GM21717 (cell line): Measurements from ENCODE around the gene PANK3.
"Not testable (repeated sequence)": the region's sequence is repeated elsewhere in the genome, so short reads cannot be mapped to it uniquely, and the experiment has no call there.

Experiments used
- ATAC-seq: cut with Tn5 transposase; IDR thresholded peaks from one replicate; pipeline ENCODE4 v1.9.1; 2021; ENCODE audit warnings: mild to moderate bottlenecking, moderate library complexity; ENCODE audit not compliant: unreplicated experiment

PANK3 gene

GRCh38 chr5:168553377-168554130 is 25.6 kb downstream of the PANK3 start:
- ATAC-seq = no peak

GRCh38 chr5:168552146-168552545 is 27.0 kb downstream of the PANK3 start:
- ATAC-seq = no peak

GRCh38 chr5:168550656-168551055 is 28.5 kb downstream of the PANK3 start:
- no peak for ATAC-seq

GRCh38 chr5:168549554-168549953 is 29.6 kb downstream of the PANK3 start:
- ATAC-seq = no peak

- no peak for ATAC-seq
These were observed 42.0 kb downstream of the PANK3 start for GRCh38 chr5:168537176-168537575.

GRCh38 chr5:168534351-168534750 is 44.8 kb downstream of the PANK3 start:
- not testable (repeated sequence) for ATAC-seq

- no peak for ATAC-seq
These were observed 46.9 kb downstream of the PANK3 start for GRCh38 chr5:168531987-168532864.

GRCh38 chr5:168531191-168531590 is 48.0 kb downstream of the PANK3 start:
- no peak for ATAC-seq

- no peak for ATAC-seq
These were observed 48.5 kb downstream of the PANK3 start for GRCh38 chr5:168530621-168531150.

GRCh38 chr5:168529374-168530234 is 49.6 kb downstream of the PANK3 start:
- no peak for ATAC-seq

- ATAC-seq = no peak
These were observed 50.4 kb downstream of the PANK3 start, which contains the start of gene FBLL1 for GRCh38 chr5:168528521-168529373. TSS of gene FBLL1 (plus strand) at chr5:168529305. CDS start at chr5:168529505, 200 bp downstream.

- ATAC-seq = no peak
These were observed 51.3 kb downstream of the PANK3 start for GRCh38 chr5:168527756-168528295.

- ATAC-seq = no peak
These were observed 53.3 kb downstream of the PANK3 start for GRCh38 chr5:168525856-168526255.

- no peak for ATAC-seq
These were observed 65.2 kb downstream of the PANK3 start for GRCh38 chr5:168513861-168514428.

- no peak for ATAC-seq
These were observed 76.5 kb downstream of the PANK3 start for GRCh38 chr5:168502563-168503237.
